Fibroblast of the conjunctiva (primary cell): Measurements from ENCODE around the gene KDM5D.

Experiments
- DNase-seq: peaks from one replicate; pipeline ENCODE4 v3.0.0-alpha.2; 2010; ENCODE audit warnings: low read depth

KDM5D gene

GRCh38 chrY:19744381-19745378, at the start of gene KDM5D:
Gene KDM5D, minus strand, starts transcription at chrY:19744726. Its CDS starts 192 bp downstream, at chrY:19744534.
- no peak for DNase-seq

- no peak for DNase-seq
These were observed 23.8 kb upstream of the KDM5D start for GRCh38 chrY:19768375-19768774.

- DNase-seq: no peak
These were observed 1.2 kb downstream of the KDM5D start for GRCh38 chrY:19743331-19743730.

- no peak for DNase-seq
These were observed 2.4 kb downstream of the KDM5D start for GRCh38 chrY:19742153-19742552.

- no peak for DNase-seq
These were observed 10.1 kb downstream of the KDM5D start for GRCh38 chrY:19734425-19734824.

GRCh38 chrY:19717950-19718349, 26.6 kb downstream of the KDM5D start:
- no peak for DNase-seq

- DNase-seq: no peak
These were observed 27.4 kb downstream of the KDM5D start for GRCh38 chrY:19717146-19717545.

GRCh38 chrY:19715226-19715625, 29.3 kb downstream of the KDM5D start:
- no peak for DNase-seq

GRCh38 chrY:19713430-19713829, 31.1 kb downstream of the KDM5D start:
- no peak for DNase-seq

GRCh38 chrY:19706273-19706672, 38.3 kb downstream of the KDM5D start:
- DNase-seq: no peak

GRCh38 chrY:19698495-19698894, 46.0 kb downstream of the KDM5D start:
- DNase-seq: no peak

GRCh38 chrY:19680821-19681220, 63.7 kb downstream of the KDM5D start:
- no peak for DNase-seq
